ENCODE data around the gene CAMSAP3. TPM values are rescaled to one million over a fixed set of nuclear protein-coding genes. Genes with fewer than 3 reads are reported as not detected.

The CAMSAP3 gene
- 18.9 TPM for polyA plus RNA-seq (ENCODE audit: insufficient read length)
- long read RNA-seq, donor 1, partial matches to known transcripts = 88 of 112 reads
- long read RNA-seq, donor 1, other reads (novel, unspliced or antisense) = 20 of 112 reads
- long read RNA-seq, donor 2, partial matches to known transcripts = 51 of 60 reads
- long read RNA-seq, donor 2, other reads (novel, unspliced or antisense) = 9 of 60 reads
- long read RNA-seq, donor 3, partial matches to known transcripts = 0 of 3 reads
- long read RNA-seq, donor 3, other reads (novel, unspliced or antisense) = 0 of 3 reads
- long read RNA-seq, donor 4 = 0 reads
- long read RNA-seq, donor 5, partial matches to known transcripts = 0 of 1 reads
- long read RNA-seq, donor 5, other reads (novel, unspliced or antisense) = 0 of 1 reads
- long read RNA-seq, donor 6, partial matches to known transcripts = 62 of 63 reads
- long read RNA-seq, donor 6, other reads (novel, unspliced or antisense) = 0 of 63 reads
- long read RNA-seq, donor 7 = 0 reads
- long read RNA-seq, donor 8, partial matches to known transcripts = 7 of 7 reads
- long read RNA-seq, donor 8, other reads (novel, unspliced or antisense) = 0 of 7 reads

- DNase-seq = peak; percentile 61
Observed at GRCh38 chr19:7595466-7596133, at the start of gene CAMSAP3. TSS of gene CAMSAP3 (plus strand) at chr19:7595863. CDS start at chr19:7596003, 140 bp downstream.

GRCh38 chr19:7545904-7546303 is 49.8 kb upstream of the CAMSAP3 start:
- no peak for DNase-seq

- DNase-seq = no peak
Observed at GRCh38 chr19:7547159-7547558, 48.5 kb upstream of the CAMSAP3 start.

- DNase-seq = no peak
Observed at GRCh38 chr19:7549429-7550148, 46.1 kb upstream of the CAMSAP3 start.

GRCh38 chr19:7550169-7550770 is 45.4 kb upstream of the CAMSAP3 start:
- DNase-seq = no peak

- DNase-seq = peak; percentile 92
Observed at GRCh38 chr19:7550987-7551761, 44.5 kb upstream of the CAMSAP3 start.

- no peak for DNase-seq
Observed at GRCh38 chr19:7552781-7553180, 42.9 kb upstream of the CAMSAP3 start.

GRCh38 chr19:7554565-7554964 is 41.1 kb upstream of the CAMSAP3 start:
- no peak for DNase-seq

GRCh38 chr19:7554990-7555864 is 40.4 kb upstream of the CAMSAP3 start:
- no peak for DNase-seq

GRCh38 chr19:7556696-7557315 is 38.9 kb upstream of the CAMSAP3 start:
- DNase-seq = no peak

GRCh38 chr19:7558667-7559066 is 37.0 kb upstream of the CAMSAP3 start:
- no peak for DNase-seq

- no peak for DNase-seq
Observed at GRCh38 chr19:7559102-7559501, 36.6 kb upstream of the CAMSAP3 start.

- no peak for DNase-seq
Observed at GRCh38 chr19:7560255-7560654, 35.4 kb upstream of the CAMSAP3 start.

GRCh38 chr19:7561325-7561724 is 34.3 kb upstream of the CAMSAP3 start:
- no peak for DNase-seq

GRCh38 chr19:7562646-7563393 is 32.8 kb upstream of the CAMSAP3 start:
- DNase-seq = no peak

GRCh38 chr19:7564866-7565265 is 30.8 kb upstream of the CAMSAP3 start:
- no peak for DNase-seq

GRCh38 chr19:7565332-7565731 is 30.3 kb upstream of the CAMSAP3 start:
- no peak for DNase-seq

- no peak for DNase-seq
Observed at GRCh38 chr19:7570761-7571160, 24.9 kb upstream of the CAMSAP3 start.
